Activated CD8-positive, alpha-beta memory T cell treated with anti-CD3 and anti-CD28 coated beads, Interleukin-2, amount 10 ng/mL, durations not matched to agents 7 days and 5 days (primary cell): ENCODE results near the gene NRGN. TPM values are rescaled to one million over a fixed set of nuclear protein-coding genes. Genes with fewer than 3 reads are reported as not detected.

ENCODE experiments used
- ATAC-seq: fragments of 150-1000 bp; cut with Tn5 transposase; one replicate; pipeline ENCODE4 v1.10.0; 2021; ENCODE audit warnings: moderate library complexity
- CTCF ChIA-PET: fragments of 350-600 bp; sonication (Branson Sonifier 250); formaldehyde crosslinking; loops from one replicate; lab custom pipeline; 2021; ENCODE audit warnings: antibody characterized with exemption; lab: Charles Lee
- DNase-seq: peaks from one replicate; pipeline ENCODE4 v3.0.0-alpha.2; 2020
- H3K27ac Mint-ChIP-seq: one replicate; pipeline ENCODE4 v1.8.0; 2021; ENCODE audit warnings: mild to moderate bottlenecking, mixed read lengths
- H3K27me3 Mint-ChIP-seq: one replicate; pipeline ENCODE4 v1.8.0; 2021; ENCODE audit warnings: mixed read lengths
- H3K36me3 Mint-ChIP-seq: one replicate; pipeline ENCODE4 v1.8.0; 2021; ENCODE audit warnings: mild to moderate bottlenecking, mixed read lengths
- H3K4me1 Mint-ChIP-seq: one replicate; pipeline ENCODE4 v1.8.0; 2021; ENCODE audit warnings: mixed read lengths
- H3K4me3 Mint-ChIP-seq: one replicate; pipeline ENCODE4 v1.8.0; 2021; ENCODE audit warnings: mild to moderate bottlenecking, moderate library complexity, mixed read lengths
- H3K9me3 Mint-ChIP-seq: one replicate; pipeline ENCODE4 v1.8.0; 2022; ENCODE audit warnings: low read depth, mixed read lengths
- total RNA-seq, 2 experiments: library from RNA; stranded (reverse); gene quantifications; one replicate each; pipeline ENCODE4 v1.2.3, GENCODE V29; 2021

NRGN gene
- total RNA-seq, 2 experiments from 2014 or later = 6.6 TPM

GRCh38 chr11:124745835-124746620 is 6.3 kb downstream of the NRGN start:
- H3K9me3 Mint-ChIP-seq = no peaks in the 10 kb centered on the region
- peaks cover 14% of the 10 kb centered on the region for H3K4me1 Mint-ChIP-seq
- H3K27me3 Mint-ChIP-seq = peaks cover 33% of the 10 kb centered on the region
- peak overlapping the region; percentile 89 for H3K4me3 Mint-ChIP-seq
- H3K36me3 Mint-ChIP-seq = no peaks in the 10 kb centered on the region
- peak overlapping the region; percentile 89 for H3K27ac Mint-ChIP-seq
- ATAC-seq (peak; percentile 21), DNase-seq (peak; percentile 57)
- CTCF ChIA-PET = interaction anchor here (0.6 to 7.7 kb wide), 35 partner anchors 10 to 1142 kb away, joined by 3 to 69 read pairs (median 3); partner anchors contain the start of genes ESAM, MSANTD2, SIAE and SPA17

GRCh38 chr11:124746621-124747243 is 7.0 kb downstream of the NRGN start:
- DNase-seq (peak; percentile 85), ATAC-seq (peak; percentile 92)
- no peaks in the 10 kb centered on the region for H3K9me3 Mint-ChIP-seq
- H3K27ac Mint-ChIP-seq = peak overlapping the region; percentile 89
- H3K4me1 Mint-ChIP-seq = peaks cover 14% of the 10 kb centered on the region
- peak overlapping the region; percentile 89 for H3K4me3 Mint-ChIP-seq
- H3K36me3 Mint-ChIP-seq = no peaks in the 10 kb centered on the region
- CTCF ChIA-PET = interaction anchor here (0.6 to 7.7 kb wide), 33 partner anchors 9 to 1141 kb away, joined by 3 to 69 read pairs (median 3); partner anchors contain the start of genes ESAM, MSANTD2, SIAE and SPA17
- peaks cover 26% of the 10 kb centered on the region for H3K27me3 Mint-ChIP-seq

- DNase-seq = no peak
- no peak for ATAC-seq
- H3K36me3 Mint-ChIP-seq = no peaks in the 10 kb centered on the region
- peaks cover 14% of the 10 kb centered on the region for H3K4me1 Mint-ChIP-seq
- no peaks in the 10 kb centered on the region for H3K9me3 Mint-ChIP-seq
- peak overlapping the region; percentile 89 for H3K4me3 Mint-ChIP-seq
- CTCF ChIA-PET = interaction anchor here (1.1 to 7.7 kb wide), 20 partner anchors 8 to 359 kb away, joined by 3 to 69 read pairs (median 10); partner anchors contain the start of genes ESAM, MSANTD2, SIAE and SPA17
- peaks cover 22% of the 10 kb centered on the region for H3K27me3 Mint-ChIP-seq
- H3K27ac Mint-ChIP-seq = no peak overlapping the region
These were observed 7.8 kb downstream of the NRGN start for GRCh38 chr11:124747406-124748099.

DNA sequence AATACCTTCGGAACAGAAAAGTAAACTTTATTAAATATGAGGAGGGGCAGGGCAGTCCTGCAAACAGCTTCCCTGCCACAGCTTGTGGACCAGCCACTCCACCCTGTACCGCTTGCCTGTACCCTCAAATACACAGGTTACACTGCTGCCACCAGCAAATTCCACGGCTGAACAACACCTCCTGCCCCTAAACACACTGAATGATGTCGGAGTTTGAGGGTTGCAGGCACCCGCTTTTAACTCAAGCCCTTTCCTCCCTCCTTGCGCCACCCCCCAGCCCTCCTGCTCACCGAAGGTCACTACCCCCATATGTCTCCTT is 8.3 kb downstream of the NRGN start:
- Mint-ChIP-seq H3K36me3 (no peaks in the 10 kb centered on the region), H3K4me3 (no peak overlapping the region), H3K27me3 (peaks cover 21% of the 10 kb centered on the region), H3K4me1 (peaks cover 14% of the 10 kb centered on the region), H3K27ac (no peak overlapping the region), H3K9me3 (no peaks in the 10 kb centered on the region)
- ATAC-seq (no peak), DNase-seq (no peak)
- CTCF ChIA-PET = interaction anchor here (1.1 to 7.7 kb wide), 10 partner anchors 10 to 90 kb away, joined by 3 to 69 read pairs (median 10); partner anchors contain the start of genes MSANTD2 and SIAE

DNA sequence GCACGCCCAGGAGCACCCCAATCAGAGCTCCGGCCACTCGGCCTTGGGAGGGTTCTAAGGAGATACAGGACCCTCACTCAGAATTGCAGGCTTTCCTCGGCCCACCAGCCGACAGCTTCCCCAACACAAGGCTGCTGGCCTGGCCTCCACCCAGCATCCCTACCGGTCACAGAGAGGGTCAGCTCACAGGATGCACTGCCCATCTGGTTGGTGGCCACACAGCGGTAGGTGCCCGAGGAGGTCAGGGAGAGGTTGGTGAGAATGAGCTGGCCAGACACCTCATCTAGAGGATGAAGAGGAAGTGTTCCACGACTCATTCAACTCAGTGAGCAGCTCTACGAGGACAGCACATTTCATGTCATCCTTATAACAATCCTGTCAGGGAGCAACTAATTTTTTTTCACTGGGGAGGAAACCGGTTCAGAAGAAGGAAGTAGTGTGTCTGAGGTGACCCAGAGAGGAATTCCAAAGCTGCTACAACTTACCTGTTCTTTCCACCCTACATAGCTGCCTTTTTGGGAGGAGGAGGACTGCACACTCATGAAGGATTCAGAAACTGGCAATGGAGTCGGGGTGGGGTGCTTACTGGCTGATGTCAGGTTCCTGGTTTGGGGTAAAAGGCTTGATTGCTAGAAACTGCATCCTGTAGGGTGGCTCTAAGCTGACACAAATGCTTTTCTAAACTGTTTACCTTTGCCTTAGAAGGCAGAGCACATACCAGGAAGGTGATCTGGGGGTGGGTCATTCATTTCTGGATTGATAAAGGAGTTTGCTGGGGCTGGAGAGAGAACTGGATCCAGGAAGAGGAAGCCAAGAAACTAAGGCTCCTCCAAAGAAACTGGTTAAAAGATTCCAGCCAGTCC is 9.0 kb downstream of the NRGN start:
- CTCF ChIA-PET = interaction anchor here (1.0 to 7.7 kb wide), 11 partner anchors 10 to 89 kb away, joined by 3 to 69 read pairs (median 4); partner anchors contain the start of genes MSANTD2 and SIAE
- H3K27ac Mint-ChIP-seq = no peak overlapping the region
- peaks cover 14% of the 10 kb centered on the region for H3K4me1 Mint-ChIP-seq
- H3K36me3 Mint-ChIP-seq = no peaks in the 10 kb centered on the region
- H3K27me3 Mint-ChIP-seq = peaks cover 17% of the 10 kb centered on the region
- ATAC-seq = no peak
- no peak overlapping the region for H3K4me3 Mint-ChIP-seq
- no peak for DNase-seq
- no peaks in the 10 kb centered on the region for H3K9me3 Mint-ChIP-seq

- Mint-ChIP-seq H3K27me3 (peaks cover 14% of the 10 kb centered on the region), H3K9me3 (no peaks in the 10 kb centered on the region), H3K36me3 (no peaks in the 10 kb centered on the region), H3K4me1 (peaks cover 14% of the 10 kb centered on the region), H3K4me3 (no peak overlapping the region), H3K27ac (no peak overlapping the region)
- ATAC-seq (no peak), DNase-seq (no peak)
- CTCF ChIA-PET = interaction anchor here (1.1 to 2.5 kb wide), 2 partner anchors 9 to 50 kb away, joined by 3 to 15 read pairs; partner anchors contain the start of gene MSANTD2
These were observed 10.2 kb downstream of the NRGN start for GRCh38 chr11:124749912-124750311.

- DNase-seq = no peak
- Mint-ChIP-seq H3K4me1 (peaks cover 7% of the 10 kb centered on the region), H3K9me3 (no peaks in the 10 kb centered on the region), H3K4me3 (no peak overlapping the region), H3K27me3 (peaks cover 14% of the 10 kb centered on the region), H3K36me3 (no peaks in the 10 kb centered on the region), H3K27ac (no peak overlapping the region)
- CTCF ChIA-PET = interaction anchor here (0.9 to 2.4 kb wide), 3 partner anchors 12 to 108 kb away, joined by 3 to 9 read pairs (median 3); no protein-coding TSS in a partner anchor
- ATAC-seq = no peak
These were observed 11.6 kb downstream of the NRGN start for GRCh38 chr11:124751391-124751740.

- H3K4me1 Mint-ChIP-seq = peaks cover 7% of the 10 kb centered on the region
- no peaks in the 10 kb centered on the region for H3K36me3 Mint-ChIP-seq
- H3K27ac Mint-ChIP-seq = no peak within 1 kb of the TSS
- H3K4me3 Mint-ChIP-seq = no peak within 1 kb of the TSS
- ATAC-seq = no peak
- DNase-seq = no peak
- H3K9me3 Mint-ChIP-seq = no peaks in the 10 kb centered on the region
- CTCF ChIA-PET = interaction anchor here (0.9 to 2.4 kb wide), 3 partner anchors 12 to 108 kb away, joined by 3 to 9 read pairs (median 3); no protein-coding TSS in a partner anchor
- peaks cover 19% of the 10 kb centered on the region for H3K27me3 Mint-ChIP-seq
These were observed 12.2 kb downstream of the NRGN start, which contains the start of gene VSIG2 for GRCh38 chr11:124751741-124752470. TSS of gene VSIG2 (minus strand) at chr11:124752255. CDS start at chr11:124752137, 118 bp downstream.

- no peak overlapping the region for H3K27ac Mint-ChIP-seq
- peaks cover 6% of the 10 kb centered on the region for H3K4me1 Mint-ChIP-seq
- no peak overlapping the region for H3K4me3 Mint-ChIP-seq
- H3K36me3 Mint-ChIP-seq = no peaks in the 10 kb centered on the region
- ATAC-seq (no peak), DNase-seq (no peak)
- H3K9me3 Mint-ChIP-seq = no peaks in the 10 kb centered on the region
- peaks cover 26% of the 10 kb centered on the region for H3K27me3 Mint-ChIP-seq
- CTCF ChIA-PET = interaction anchor here (1.0 to 2.4 kb wide), 2 partner anchors 11 to 12 kb away, joined by 4 to 9 read pairs; no protein-coding TSS in a partner anchor
These were observed 12.8 kb downstream of the NRGN start for GRCh38 chr11:124752471-124753102.

DNA sequence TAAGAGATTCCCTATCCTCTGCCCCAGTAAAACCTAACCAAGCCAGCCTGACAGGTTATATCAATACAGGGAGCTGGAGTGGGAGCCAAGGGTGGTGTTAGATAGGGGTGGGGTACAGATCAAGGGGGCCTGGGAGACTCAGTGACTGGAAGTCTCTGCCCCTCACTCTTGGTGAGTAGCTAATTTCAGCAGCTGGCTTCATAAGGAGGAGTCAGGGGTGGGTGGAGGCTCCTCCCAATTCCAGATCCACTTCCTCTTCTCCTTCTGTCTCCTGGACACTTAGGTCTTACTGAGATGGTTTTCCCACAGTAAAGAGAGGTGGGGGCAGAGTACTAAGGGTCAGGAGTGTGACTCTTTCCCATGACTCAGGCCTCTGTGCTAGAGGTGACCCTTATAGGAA is 13.5 kb downstream of the NRGN start:
- DNase-seq = no peak
- no peak for ATAC-seq
- Mint-ChIP-seq H3K27me3 (peaks cover 32% of the 10 kb centered on the region), H3K36me3 (no peaks in the 10 kb centered on the region), H3K27ac (no peak overlapping the region), H3K4me1 (peaks cover 7% of the 10 kb centered on the region), H3K4me3 (no peak overlapping the region), H3K9me3 (no peaks in the 10 kb centered on the region)
- CTCF ChIA-PET = interaction anchor here (1.0 to 18.4 kb wide), 5 partner anchors 10 to 115 kb away, joined by 3 to 216 read pairs (median 4); partner anchors contain the start of gene MSANTD2

GRCh38 chr11:124753624-124754023 is 13.9 kb downstream of the NRGN start:
- CTCF ChIA-PET = interaction anchor here (1.1 to 18.4 kb wide), 3 partner anchors 42 to 115 kb away, joined by 3 to 216 read pairs (median 4); partner anchors contain the start of gene MSANTD2
- peaks cover 36% of the 10 kb centered on the region for H3K27me3 Mint-ChIP-seq

More at GRCh38 chr11:124753624-124754023, 13.9 kb downstream of the NRGN start:
- Mint-ChIP-seq H3K4me3 (no peak overlapping the region), H3K4me1 (peaks cover 11% of the 10 kb centered on the region), H3K27ac (no peak overlapping the region), H3K36me3 (no peaks in the 10 kb centered on the region), H3K9me3 (no peaks in the 10 kb centered on the region)
- DNase-seq (no peak), ATAC-seq (no peak)
